Superior temporal gyrus (tissue), 1 donor: ENCODE data around the gene TMTC1.

Source experiments
- DNase-seq: peaks from one replicate; pipeline ENCODE4 v3.0.0-alpha.2; 2016; ENCODE audit errors: extremely low spot score

TMTC1 gene

DNA sequence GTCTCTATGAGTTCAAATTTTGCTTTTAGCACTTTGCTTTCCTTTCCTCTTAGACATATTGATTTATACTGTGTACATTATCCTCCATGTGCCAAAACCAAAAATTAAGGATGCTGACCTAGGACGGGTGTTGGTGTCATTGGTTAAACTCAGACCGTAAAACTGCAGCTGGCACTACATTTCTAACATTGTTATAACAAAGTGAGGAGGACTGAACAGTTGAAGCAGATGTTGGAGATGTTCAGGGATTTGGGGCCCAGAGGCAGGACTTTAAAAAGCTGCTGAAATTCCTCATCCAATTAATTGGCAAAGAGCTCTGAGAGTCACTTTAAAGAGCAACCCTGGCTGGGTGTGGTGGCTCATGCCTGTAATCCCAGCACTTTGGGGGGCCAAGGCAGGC, 72.4 kb downstream of the TMTC1 start:
- DNase-seq, result no peak

DNA sequence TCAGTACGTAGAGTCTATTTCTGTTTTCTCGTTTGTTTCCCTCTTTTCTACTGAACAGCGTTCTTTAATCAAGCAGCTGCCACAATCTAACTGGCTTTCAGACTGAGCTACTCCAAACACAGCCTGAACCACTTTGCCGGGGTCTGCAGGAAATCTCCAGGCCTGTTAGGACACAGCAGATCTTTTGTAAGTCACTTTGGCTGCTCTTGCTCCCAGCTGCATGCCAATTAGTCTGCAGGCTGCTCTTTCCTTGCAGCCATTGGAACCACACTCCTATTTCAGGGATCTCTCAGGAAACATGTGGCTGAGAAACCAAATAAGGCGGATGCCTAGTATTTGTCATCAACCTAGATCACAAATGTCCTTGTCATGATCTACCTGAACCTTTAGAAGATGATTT, 73.6 kb downstream of the TMTC1 start:
- peak; percentile 49 for DNase-seq

DNA sequence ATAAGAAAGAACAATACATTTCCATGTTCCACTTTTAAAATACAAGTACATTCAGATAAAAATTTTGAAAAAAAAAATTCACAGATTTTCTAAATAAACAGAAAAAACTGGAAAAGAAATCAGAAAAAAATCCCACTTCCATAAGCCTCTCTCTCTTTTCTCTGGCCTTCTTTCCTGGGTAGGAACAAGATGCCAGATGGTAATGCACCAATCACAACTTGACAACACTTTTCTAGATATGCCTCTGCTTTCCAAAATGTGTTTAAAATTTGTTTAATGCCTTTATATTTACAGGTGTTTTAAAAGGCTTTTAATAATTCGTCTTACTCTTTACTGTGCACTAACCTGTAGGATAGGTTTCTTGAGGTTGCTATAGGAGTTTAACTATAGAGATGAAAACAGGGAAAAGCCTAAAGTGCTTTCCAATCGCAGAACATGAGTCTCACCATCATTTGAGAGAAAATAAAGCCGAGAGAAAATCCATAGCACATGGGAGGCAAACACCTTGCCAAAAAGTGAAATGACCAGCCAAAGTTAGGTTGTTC, 74.2 kb downstream of the TMTC1 start:
- DNase-seq, result no peak

DNA sequence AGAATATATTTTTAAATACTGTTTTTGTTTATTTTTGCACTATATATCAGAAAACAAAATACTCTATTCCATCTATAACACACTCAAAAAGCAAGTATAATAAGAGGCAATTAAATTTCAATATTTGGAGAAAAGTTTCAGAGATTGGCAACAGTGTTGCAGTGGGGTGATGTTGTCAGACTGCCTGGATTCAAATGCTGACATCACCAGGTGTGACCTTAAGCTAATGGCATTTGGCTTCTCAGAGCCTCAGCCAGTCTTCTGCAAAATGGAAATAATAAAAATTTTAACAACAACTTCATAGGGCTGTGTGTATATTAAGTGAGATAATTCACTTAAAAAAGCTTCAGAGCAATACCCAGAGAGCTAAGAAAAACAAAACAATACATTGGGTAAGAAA, 74.7 kb downstream of the TMTC1 start:
- DNase-seq, result no peak

DNA sequence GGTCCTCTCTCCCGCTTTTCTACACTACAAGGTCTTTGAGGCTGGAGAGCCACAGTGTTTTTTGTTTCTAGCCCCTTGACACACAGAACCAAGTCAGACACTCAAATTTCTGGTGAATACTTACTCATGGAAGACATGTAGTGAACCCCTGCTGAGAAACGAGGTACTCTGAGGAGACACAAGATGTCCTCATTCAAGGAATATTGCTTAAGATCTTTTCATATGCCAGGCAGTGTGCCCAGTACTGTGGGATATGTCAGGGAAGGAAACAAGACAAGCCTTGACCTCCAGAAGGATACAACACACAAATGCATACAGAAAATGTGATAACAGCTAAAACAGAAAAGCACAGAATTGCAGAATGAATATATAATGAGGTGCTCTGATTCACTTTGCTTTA, 75.9 kb downstream of the TMTC1 start:
- DNase-seq, result no peak

DNA sequence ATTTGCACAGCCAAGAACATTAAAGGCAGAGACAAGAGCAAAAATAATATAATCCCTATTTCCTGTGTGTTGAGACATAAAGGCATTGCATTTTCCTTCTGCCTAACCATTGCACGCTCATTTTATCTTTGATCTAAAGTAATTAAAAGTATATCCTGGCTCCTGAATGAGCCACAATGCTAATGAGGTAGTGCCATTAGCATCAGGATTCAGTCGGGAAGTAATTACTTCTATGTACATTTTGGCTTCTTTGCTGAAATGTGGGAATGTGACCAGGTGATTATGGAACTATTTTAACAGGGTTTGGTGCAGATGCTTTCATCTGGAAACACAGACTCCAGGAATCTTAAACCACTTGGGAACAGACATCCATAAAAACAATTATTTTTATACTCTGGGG, 77.4 kb downstream of the TMTC1 start:
- DNase-seq, result no peak

DNA sequence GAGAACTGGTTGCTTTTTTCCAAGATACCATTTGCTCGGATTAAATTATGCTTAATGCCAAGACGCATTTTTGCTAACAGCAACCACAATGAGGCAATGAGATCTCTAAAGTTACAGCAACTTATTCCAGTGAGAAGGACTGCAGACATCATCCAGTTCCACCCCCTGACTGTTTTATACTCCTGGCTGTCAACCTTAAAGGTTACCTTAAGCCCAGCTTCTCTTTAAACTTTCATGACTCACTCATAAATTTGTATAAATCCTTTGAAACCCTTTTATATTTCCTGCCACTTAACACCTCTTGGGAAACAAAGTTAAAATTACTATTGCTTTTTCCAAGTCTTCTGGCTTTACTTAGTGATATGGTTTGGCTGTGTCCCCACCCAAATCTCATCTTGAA, 80.2 kb downstream of the TMTC1 start:
- DNase-seq, result no peak

DNA sequence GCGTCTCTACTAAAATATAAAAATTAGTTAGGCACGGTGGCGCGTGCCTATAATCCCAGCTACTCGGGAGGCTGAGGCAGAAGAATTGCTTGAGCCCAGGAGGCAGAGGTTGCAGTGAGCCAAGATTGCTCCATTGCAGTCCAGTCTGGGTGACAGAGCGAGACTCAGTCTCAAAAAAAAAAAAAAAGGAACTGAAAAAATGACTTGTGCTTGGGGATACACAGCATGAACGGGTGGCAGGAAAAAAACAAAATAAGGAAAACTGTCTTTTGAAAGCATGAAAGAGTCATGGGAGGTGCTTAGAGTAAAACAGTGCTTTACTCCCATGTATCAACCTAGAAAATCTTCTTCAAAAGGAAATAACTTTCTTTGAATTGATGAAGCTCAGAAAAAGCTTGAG, 80.8 kb downstream of the TMTC1 start:
- no peak for DNase-seq

DNA sequence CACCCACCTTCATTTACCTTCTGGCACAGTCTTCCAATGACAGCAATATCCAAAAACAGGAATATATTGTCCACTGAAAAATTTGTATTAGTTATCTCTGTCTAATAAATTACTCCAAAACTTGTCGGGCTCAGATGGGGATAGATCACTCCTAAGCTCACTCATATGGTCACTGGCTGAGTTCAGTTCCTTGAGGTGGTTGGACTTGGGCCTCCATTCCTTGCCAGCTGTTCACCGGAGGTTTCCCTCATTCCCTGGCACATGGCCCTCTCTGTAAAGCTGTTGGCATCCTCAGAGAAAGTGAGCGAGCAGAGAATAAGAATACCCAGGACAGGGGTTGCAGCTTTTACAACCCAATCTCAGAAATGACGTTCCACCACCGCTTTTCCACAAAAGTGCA, 81.5 kb downstream of the TMTC1 start:
- no peak for DNase-seq

DNA sequence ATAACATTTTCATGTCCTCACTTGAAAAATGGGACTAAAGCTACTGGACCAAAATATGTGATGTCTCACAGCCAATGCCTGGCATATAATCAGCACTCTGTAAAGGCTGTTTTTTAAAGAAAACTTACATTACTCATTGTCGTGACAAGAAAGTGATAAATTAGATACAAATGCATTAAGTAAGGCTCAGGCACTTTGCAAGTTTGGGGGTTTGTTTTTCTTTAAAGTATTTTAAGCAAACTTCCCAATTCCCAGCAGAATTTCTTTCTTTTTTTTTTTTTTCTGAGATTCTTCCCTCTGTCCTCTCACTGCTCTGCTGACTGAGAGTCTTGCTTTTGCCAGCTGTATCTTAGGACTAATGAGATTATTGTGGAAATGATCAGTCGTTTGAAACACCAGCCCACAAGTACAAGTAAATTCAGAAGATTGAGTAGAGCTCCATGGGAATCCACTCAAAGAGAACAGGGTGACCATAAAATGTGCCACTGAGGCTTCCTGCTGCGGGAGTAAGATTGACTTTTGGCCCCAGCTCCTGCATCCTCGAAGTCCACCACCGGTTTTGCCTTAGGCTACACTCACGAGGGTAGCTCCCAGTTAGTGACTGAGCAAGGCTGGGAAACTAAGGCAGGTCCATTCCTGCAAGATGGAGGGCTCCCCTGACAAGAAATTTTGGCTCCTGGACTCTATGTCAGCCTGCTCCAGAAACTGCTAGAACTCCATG, 82.8 kb downstream of the TMTC1 start:
- DNase-seq, result no peak

DNA sequence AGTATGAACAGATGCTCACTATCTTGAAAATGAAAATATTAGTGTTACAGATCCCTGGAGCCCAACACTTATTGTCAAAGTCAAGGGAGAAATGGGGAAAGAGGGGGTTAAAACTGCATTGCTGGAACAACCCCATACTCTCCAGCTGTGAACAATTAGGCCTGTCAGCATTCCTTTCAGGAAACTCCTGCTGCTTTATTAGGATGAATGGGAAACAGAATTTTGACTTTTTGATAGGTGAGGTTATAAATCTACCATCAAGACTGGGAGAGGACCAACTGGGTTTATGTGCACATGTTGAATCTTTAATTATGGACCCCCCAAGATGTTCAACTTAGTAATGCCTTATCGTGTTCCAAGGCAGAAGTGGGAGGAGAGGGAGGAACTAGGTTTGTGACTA, 85.0 kb downstream of the TMTC1 start:
- no peak for DNase-seq

DNA sequence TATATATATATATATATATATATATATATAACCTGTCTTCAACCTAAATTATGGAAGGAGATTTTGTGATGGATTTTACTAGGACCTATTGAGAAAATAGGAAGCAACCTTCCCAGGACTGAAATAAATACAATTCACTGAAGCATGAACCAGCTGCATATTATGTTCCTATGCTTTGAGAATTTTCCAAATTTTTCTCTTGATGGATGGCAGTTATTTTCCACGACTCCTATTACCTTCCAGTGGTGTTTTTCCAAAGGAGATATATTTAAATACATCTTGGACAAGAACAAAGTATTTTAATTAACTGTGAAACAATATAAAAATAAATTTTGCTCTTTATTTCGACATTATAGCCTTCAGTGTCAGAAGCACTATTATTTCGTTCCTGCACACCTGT, 87.9 kb downstream of the TMTC1 start:
- no peak for DNase-seq

DNA sequence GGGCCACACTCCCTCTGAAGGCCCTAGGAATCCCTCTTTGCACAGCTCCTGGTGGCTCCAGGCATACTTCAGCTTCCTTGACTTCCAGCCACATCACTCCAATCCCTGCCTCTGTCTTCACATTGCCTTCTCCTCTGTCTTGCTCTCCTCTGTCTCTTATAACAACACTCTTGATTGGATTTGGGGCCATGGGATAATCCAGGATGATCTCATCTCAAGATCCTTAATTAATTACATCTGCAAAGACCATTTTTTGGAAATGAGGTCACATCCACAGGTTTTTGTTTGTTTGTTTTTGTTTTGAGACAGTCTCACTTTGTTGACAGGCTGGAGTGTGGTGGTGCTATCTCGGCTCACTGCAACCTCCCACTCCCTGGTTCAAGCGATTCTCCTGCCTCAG, 88.7 kb downstream of the TMTC1 start:
- no peak for DNase-seq

DNA sequence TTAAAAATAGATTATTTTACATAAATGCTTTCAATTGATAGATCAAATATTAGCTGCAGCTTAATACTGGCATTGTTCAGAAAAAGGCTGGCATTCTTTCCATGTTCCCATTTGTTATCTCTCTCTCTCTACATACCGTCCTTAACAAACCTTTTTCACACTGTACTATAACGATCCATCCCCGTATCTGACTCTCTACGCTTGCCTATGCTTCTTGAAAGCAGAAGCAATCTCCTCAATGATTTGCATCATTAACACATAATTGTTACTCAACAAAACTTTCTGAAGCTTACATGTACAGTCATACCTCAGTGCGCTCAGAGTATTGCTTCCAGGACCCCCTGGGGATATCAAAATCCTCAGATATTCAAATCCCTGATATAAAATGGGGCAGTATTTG, 89.7 kb downstream of the TMTC1 start:
- DNase-seq, result no peak

DNA sequence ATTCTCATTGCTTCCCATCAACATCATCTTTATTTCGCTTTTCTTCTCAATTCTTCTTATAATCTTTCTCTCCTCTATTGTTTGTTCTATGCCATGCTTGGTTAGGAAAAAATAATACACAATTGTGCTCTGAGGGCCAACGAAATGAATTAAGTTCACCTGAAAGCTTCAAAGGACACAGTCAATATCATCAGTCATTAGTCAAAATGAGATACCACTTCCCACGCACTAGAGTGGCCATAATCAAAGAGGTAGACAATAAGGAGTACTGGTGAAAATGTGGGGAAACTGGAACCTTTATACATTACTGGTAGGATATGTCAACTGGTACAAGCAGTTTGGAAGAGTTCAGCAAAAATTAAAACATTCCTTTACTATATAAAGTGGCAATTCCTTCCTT, 91.5 kb downstream of the TMTC1 start:
- DNase-seq, result no peak

DNA sequence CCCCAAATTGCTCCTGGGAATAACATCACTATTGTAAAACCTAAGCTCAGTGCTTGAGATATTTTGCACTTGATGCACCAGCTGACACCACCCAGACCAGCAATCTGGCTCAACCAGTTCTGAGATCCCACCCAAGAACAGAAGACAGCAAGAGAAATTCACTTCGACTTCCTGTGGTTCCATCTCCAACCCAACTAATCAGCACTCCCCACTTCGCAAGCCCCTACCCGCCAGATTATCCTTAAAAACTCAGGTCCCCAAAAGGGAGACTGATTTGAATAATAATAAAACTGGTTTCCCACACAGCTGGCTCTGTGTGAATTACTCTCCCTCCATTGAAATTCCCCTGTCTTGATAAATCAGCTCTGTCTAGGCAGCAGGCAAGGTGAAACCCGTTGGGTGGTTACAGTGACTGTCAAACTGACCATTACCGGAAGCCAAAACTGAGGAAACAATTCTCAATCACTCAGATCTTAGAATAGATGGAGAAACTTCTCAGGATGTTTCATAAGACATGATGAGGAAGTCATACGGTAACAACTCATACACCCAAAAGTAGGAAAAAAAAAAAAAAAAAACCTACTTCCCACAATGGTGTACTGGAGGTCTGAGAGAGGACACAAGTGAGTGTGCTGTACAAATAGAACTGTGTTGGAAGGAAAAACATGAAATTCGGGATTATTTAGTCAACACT, 92.4 kb downstream of the TMTC1 start:
- no peak for DNase-seq

DNA sequence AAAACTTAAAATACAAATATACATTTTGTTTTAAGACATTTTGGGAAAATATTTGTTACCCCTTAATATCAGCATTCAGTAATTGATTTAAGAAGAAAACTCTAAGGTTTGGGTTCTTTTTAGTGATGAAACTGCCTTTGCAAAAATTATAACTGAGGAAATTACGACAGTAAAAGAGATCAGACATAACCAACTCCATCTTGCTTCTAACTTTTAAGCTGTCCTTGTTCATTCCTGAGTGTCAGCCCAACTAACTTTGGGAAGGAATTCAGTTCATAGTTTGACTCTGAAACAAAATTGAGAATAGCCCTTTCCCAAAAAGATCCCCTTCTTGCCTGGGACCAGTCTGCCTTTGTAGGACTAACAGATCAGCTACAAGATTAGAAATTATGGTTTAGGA, 93.0 kb downstream of the TMTC1 start:
- no peak for DNase-seq

DNA sequence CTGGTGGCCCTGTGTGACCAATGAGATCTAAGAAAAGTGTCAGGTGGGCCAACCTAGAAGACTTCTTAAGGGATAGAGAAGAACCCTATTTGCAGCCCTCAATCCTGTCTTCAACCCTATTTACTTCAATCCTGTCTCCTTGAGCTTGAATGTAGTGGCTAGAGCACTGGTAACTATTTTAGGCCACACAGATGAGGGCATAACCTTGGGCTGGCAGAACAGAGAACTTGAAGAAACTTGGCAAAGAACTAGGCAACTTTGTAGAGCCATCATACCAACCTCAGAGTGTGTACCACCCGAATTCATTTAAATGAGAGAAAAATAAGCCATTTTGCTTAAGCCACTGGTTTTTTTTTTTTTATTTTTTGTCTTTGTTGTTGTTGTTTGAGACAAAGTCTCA, 94.8 kb downstream of the TMTC1 start:
- no peak for DNase-seq

DNA sequence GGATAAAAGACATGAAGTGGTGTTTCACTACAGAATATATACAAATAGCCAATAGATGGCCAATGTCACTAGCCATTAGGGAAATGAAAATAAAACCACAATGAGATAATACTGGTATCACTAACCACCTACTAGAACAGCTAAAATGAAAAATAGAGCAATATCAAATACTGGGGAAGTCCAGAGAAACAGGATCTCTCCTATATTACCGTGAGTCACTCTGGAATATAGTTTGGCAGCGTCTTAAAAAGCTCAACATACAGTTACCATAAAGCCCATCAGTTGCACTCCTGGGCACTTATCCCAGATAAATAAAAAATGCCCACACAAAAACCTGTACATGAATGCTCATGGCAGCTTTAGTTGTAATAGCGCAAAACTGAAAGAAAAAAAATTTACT, 101.7 kb downstream of the TMTC1 start:
- no peak for DNase-seq

DNA sequence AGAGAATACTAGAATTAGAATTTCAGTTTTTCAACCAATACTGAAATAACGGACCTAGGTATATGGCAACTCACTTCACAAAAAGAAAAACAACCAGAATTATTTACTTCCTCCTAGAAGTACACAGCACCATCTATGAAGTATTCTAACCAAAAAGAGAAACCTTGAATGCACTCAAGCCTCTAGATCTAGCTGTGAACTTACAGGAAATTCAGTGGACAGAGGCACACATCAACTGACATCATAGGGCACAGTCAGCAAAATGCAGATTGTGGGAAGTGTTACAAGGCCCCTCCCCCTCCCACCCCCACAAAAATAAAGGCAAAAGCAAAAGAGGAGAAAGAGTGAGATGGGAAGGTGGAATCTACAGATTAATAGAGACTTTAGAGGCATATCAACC, 102.4 kb downstream of the TMTC1 start:
- DNase-seq, result no peak

DNA sequence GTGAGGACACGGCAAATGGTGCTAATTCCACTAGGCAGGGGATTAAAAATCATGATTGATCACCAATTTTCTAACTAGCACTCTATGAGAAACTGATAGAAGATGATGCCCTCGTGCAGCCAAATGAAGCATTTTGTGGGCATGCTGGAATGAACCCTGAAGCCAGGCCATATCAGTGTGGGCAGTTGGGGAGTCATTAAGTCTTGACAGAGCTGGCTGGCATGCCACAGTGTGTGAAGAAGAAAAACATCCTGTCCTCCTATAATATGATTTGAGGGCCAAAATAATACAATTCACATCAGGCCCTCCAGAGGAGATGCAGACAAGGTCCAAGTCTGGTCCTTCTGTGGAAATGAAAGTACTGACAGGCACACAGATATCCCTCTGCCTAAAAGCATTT, 107.1 kb downstream of the TMTC1 start:
- no peak for DNase-seq

DNA sequence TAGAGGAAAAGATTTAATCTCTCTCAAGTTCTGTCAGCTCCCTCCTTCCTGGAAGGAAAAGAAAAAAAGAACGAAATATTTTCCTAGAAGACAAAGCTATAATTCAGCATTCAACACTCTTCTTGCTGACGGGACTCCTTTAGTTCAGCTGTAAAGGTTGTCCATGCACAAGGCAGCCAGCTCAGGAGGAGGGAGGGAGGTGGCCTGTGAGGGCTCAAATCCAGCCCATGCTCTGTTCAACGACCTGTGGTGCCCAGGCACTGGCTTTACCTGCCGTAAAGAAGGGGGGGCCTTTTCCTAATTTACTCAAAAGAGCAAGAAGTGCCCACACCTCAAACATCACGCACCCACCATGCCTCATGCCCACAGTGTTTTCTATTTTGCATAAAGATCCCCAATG, 109.3 kb downstream of the TMTC1 start:
- no peak for DNase-seq

DNA sequence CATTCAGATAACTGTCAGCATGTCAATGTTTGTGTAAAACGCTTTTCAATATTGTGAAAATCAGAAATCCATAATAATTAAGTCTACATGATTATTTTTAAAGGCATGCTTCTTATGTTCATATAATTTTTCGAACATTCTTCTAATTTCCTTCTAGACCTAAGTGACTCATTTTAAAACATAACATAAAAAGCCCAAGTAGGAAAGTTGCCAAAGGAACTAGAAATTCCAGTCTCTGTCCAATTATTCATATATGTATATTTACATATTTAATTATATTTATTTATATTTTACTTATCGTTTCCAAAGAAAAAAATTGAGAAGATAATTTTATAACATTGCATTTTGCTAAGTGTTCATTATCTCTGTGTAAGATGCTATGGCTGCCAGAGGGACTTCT, 110.4 kb downstream of the TMTC1 start:
- DNase-seq, result no peak

DNA sequence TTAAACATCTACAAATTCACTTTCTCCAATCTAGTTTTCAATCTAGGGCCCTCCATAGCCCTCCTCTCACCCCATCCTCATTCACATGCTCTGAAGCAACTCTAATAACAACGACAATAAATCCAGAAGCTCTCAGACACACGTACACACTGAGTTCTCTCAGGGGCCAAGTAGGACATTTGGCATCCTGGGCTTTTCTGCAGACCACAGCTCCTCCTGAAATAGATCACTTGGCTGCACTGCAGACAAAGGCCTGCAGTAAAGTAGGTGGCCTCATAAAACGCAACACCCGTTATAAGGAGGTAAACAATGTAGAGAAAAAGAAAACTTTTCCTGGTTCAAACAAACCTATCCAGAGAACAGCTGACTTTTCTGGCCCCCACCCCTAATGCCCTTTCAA, 111.2 kb downstream of the TMTC1 start:
- DNase-seq, result no peak
